T-helper 22 cell (primary cell): Measurements from ENCODE around the gene NAP1L5.

Experiments
- DNase-seq: peaks from one replicate; pipeline ENCODE4 v3.0.0-alpha.2; 2020; ENCODE audit warnings: low read depth

NAP1L5 gene, protein sequence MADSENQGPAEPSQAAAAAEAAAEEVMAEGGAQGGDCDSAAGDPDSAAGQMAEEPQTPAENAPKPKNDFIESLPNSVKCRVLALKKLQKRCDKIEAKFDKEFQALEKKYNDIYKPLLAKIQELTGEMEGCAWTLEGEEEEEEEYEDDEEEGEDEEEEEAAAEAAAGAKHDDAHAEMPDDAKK

DNA sequence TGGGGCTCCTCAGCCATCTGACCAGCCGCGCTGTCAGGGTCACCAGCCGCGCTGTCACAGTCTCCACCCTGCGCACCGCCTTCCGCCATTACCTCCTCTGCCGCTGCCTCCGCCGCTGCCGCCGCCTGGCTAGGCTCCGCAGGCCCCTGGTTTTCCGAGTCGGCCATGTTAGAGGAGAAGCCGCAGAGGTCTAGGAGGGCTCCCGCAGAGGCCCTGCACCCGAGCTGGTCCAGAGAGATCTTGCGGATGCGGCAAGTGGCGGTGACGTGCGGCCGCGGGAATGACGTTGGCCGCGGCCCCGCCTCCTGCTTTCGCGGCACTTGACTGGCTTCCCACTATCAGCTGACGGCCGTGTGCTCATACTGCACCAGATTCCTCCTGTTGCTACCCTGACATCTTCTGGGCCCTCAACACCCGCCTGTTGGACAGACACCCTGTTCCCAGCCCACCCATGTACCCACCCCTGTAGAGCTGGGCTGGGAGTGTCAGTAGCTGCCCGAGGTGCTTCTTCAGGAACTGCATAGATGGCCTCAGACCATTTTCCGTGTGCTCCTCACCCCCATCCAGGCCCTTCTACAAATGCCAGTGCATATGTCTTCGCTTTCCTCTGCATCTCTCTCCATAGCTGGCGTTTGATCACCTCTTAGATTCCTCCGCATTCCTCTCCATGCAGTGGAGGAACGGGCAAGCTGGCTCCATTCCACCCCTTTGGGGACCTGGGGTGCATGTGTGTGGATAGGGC is at the start of gene NAP1L5:
Gene NAP1L5 (minus strand): TSS at position 242 of the 742 bp plus-strand sequence. CDS start 75 bp downstream, at position 167.
- peak; percentile 68 for DNase-seq

DNA sequence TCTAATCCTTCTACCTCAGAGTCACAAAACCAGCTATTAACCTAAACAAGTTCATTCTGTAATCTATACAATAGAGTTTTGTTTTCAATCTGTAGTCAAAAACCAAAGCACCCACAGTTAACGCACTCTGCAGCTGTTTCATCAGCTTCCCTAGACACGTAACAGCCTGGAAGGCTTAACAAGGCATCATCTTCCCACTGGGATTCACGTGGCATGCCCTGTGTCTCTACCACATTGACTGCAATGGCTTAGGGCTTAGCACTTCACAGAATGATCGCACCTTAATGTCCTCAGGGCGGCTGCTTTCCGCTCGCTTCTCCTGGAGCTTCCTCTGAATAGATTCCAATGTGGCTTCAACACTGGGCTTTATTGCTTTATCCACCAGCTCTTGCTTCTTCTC is 49.7 kb upstream of the NAP1L5 start:
- DNase-seq, result no peak

DNA sequence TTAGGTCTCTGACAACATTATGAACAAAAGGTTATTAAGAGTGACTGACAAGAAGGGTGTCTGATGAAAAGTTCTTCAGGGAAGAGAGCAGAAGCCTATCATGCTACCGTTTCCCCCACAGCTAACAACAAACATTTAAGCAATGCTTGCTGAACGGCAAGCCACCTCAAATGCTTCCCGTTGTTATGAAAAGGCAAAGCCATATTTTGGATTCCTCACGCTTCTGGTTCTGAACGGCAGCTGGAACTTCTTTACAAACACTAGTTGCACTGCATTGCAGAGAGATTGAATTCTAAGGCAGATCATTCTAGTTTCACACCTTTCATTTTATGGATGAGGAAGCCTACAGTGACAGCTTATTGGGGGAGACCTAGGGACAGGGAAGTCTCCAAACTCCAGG is 48.6 kb upstream of the NAP1L5 start:
- no peak for DNase-seq

DNA sequence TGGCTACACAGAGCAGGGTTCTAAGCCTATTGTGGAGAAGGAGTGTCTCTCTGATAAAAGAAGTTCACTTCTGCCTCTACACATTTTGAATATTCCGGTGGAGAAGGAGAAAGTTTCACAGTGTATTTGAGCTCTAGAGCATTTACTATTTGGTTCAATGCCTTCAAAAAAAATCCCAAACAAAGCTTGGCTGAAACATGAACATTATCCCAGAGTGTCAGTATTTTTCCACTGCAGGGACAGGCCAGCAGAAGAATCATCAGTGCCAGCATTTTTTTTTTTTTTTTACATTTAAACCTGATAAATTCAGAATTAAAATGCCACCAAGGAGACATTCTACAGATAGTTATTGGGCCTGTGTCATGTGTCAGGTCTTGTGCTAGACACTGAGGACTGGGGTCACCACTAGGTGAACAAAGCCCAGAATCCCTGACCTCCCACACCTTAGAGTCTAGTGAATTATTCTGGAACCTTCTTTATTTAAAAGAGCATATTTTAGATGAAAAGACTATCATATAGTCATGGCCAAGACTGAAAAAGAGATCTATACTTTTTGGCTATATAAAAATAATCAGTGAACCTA is 48.0 kb upstream of the NAP1L5 start:
- DNase-seq, result no peak

DNA sequence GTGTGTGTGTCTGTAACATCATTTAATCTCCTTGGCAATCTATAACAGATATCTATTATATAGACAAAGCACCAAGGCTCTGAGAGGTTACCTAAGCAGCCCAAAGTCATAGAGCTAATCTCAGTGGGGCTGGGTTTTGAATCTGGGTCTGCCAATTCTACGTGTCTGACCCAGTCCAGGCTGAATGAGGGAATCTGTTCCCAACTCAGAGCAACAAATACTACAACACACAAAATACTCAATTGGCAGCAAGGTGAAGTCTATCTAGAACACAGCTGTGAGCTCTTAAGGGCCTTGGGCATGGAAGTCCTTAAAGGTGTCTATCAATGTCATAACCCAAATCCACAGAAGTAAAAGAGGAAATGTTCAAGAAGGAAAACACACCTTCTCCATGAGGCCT is 47.5 kb upstream of the NAP1L5 start:
- DNase-seq, result no peak

DNA sequence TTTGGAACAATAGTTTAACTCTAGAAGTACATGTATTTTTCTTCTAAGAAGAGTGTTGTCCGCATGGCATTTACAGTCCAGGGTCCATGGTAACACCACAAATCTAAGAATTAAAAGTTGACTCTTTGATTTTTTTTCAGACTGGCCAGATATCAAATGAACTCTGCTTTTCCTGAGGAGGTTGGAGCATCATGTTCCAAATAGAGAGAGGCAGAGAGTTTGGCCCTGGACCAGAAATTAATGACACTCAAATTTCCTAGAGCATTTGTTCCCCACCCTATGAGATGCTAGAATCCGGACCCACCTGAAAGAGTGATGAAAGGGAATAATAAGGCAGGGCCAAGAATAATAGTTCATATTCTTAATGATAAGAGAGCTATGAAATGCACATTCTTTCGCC is 47.0 kb upstream of the NAP1L5 start:
- no peak for DNase-seq

DNA sequence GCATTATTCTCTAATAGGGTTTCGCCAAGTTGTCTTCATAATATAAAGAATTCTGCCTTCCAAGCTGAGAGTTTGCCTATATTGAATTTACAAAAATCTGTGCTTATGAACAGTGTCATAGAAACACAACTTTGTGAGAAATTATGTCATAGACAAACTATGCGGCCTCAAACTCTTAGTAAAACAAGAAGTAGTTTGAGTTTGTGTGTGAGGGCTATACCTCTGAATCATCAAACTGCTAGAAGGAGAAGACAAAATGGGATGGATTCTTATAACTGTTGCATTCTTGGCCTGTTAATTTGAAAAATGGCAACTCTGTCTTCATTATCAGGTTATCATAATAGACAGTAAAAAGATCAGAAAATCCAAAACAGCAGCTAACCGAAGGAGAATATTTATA is 46.1 kb upstream of the NAP1L5 start:
- DNase-seq, result no peak

DNA sequence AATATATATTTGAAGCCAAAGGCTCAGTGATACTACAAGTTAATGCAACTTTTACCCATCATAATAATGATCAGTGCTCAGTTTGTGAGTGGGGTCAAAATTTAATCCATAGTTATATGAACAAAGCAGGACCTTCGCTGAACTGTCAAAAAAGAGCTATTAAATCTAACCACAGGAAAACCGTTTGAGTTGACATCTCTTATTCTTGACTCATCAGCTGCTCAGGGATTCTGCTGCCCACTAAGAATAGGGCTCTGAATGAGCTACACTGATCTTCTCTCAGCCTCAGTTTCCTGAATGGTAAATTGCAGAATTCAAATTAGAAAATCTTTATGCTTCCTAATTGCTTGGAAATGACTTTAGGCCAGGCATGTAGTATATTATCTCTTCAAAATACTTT is 44.9 kb upstream of the NAP1L5 start:
- no peak for DNase-seq

DNA sequence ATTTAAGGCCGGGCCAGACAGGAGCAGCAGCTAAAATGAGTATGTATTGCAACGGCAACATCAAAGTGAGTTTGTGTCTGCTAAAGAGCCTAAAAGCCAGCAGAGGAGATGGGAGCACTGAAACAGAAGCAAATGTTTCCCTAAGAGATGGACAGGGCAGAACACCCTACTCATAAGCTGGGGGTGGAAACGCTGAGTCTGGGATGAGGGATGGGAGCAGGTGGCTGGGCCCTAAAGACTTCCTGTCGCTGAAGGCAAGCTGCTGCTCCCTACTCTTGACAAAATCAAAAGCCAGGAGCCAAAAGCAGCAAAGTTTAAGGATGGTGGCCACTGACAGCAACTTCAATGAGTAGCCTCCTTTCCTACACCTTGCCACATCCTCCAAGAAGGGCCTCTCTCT is 40.6 kb upstream of the NAP1L5 start:
- DNase-seq, result no peak

DNA sequence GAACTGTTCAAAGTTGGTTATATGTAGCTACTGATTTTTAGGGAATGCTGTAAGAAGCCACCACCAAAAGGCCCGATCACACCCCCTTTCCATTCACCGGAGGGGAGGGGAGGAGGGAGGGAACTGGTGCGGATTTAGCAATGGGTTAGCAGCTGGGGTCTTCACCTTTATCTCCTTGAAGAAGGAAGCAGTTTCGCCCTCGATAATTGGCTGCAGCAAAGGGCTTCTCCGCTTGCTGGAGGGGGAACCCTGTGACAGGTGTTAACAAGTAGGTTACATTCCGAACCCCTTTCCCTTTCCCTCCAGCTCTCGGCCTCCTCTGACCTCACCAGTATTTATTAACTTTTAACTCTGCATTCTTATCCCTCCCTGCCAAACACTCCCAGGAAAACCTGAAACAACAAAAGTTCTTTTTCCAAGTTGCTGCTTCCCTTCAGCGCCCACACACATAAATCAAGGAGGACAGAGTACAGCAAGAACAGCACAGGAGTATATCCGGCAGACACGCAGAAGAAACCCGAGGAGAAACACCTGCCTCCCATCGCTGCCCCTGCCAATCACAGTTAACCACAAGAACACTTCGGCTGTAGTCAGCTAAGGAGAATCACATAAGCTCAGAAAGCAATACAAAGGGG is 39.8 kb upstream of the NAP1L5 start:
- no peak for DNase-seq

DNA sequence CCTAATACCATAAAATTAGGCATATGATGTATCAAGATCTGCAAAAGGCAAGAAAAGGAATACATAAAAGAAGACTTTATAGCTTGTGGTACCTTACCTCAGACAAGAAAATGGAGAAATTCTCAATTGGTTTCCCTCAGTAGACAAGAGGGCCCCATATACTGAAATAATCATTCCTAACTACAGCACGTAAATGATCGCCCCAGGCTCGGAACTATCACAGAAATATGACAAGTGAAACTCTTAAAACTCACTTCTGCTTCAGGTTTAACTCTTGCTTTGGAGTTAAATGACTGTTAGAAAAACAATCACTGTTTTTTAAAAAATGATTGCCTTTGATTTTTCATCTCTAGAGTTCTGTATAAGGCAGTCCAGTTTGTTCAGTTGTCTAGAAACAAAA is 38.6 kb upstream of the NAP1L5 start:
- no peak for DNase-seq

DNA sequence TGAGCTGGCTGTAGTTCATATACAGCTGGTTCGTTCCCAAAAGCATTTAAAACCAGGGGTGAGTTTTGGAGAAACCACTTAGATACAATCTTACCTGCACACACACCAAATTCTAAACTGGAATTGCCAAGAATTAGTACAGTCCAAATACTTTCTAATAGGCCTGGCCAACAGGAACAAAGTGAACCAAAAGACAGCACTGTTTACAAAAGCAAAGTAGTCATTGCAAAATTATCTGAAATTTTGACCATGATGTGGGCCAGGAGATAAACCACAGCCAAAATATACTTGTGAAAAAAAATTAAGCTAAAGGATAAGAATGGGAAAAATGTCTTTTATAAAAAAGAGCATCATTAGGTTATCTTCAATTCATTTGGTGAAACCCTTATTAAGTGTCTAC is 37.9 kb upstream of the NAP1L5 start:
- DNase-seq, result no peak

DNA sequence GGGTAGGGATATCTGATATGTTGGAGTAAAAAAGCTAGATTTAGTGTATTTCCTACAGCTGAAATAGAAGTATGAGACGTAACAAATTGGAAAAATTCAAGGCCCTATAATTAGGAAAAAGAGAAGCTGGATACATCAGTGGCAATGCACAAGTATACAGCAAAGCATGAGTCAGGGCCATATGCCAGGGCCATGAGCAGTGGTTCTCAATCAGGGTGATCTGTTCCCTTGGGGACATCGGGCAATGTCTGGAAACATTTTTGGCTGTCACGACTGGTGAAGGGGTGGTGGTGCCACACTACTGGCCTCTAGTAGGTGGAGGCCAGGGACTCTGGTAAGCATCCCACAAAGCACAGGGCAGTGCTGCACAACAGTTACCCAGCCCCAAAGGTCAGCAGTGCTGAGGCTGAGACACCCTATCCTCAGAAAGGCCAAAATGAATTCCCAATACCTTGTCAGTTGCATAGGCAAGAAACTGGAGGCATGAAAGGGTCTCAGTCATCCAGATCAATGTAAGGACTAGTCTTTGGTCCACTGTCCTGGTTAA is 36.8 kb upstream of the NAP1L5 start:
- DNase-seq, result no peak

DNA sequence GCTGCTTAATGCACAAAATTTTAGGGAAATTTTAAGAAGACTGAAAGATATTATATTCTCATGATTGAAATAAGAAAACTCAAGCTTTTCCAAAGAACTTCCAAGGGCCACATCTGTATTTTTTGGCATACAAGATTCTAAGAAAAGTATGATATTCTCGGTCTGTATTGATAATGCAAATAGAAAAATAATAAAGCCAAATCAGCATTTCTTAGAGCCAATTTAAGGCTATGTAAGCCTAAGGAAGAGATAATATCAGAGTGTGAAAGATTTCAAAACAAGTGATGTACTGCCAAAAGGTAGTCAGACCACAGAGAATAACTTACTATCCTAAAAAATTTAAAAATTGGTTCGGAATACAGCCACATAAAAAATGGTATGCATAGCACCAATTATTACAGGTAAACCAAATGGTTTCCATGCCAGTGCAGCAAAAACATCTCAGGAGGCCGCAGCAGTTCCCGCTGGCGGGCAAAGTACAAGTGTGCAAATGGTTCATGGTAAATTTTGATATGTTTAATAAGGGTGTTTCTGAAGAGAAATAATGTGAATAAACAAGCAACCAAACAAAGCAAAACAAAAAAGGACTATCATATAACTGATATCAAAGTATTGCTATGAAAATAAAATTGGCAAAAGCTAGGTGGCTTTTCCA is 35.2 kb upstream of the NAP1L5 start:
- no peak for DNase-seq

DNA sequence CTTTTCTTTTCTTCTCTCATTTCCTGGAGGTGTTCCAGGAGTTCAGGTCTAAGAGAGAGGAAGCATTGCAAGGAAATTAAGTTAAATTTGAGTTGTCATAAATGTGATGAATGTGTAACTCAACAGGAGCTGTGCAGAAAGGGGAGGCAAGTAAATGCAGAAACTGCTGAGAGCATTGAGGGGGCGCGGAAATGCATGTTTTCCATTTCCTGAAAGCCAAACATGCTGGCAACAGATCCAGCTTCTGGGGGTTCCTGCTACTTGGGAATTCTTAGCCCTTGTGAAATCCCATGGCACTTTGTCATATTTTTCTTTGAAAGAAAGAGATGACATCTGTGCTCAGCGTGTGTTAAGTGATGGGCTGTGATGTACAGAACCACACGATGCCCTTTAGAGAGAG is 33.8 kb upstream of the NAP1L5 start:
- DNase-seq, result no peak

DNA sequence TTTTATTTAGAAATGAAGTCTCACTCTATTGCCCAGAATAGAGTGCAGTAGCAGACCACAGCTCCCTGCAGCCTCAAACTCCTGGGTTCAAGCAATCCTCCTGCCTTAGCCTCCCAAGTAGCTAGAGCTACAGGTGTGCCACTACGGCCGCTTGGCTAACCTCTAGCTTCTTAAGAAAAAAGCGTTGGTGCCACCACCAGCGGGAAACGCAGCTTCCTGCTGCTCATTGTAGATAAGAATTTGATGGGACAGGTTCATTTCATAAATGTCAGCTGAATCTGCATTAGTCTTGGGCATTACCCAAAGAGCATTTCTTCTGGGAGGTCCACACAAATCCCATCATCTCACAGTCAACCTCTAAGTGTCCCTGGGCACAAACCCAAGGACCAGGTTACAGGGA is 33.2 kb upstream of the NAP1L5 start:
- no peak for DNase-seq

DNA sequence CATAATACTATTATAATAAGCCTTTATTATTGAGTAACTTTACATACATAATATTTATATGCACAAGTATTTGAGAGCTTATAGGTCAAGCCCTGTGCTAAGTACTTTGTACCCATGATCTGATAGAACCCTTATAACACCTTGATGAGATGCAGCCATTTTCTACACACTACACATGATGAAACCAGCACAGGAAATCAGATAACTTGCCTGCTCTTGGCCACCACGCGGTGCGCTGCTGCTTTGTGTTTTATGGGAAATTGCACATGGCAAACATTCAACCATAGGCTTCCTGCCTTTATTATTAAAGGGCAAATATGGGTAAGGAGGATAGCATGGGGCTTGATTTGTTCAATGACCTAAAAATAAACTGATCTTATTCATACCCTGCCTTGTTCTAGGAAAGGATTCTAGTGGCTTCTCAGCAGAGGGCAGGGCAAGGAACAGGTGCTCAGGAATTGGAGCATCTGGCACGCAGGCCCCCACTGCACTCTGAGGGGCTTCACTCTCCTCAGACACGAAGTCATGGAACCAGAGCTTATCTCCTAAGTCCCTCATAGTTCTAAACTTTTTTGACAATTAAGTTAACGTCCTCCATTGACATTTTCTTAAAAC is 31.6 kb upstream of the NAP1L5 start:
- no peak for DNase-seq

DNA sequence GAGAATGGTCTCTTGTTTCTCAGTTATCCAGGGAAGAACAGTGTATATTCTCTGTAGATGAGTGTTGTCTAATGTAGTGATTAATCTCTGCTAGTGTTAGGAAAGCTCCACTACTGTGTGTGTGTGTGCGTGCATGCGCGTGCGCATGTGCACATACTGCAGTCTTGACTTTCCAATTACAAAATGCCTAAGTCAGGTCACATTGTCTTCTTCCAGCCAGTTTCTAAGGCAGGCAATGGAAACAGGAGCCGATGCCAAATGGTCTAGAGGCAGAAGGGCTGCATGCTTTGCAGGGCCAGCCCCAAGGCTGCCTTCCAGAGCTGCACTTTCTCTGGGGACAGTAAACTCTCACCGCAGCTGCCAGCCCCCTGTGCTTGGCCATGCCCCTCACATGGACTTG is 30.5 kb upstream of the NAP1L5 start:
- DNase-seq, result no peak

DNA sequence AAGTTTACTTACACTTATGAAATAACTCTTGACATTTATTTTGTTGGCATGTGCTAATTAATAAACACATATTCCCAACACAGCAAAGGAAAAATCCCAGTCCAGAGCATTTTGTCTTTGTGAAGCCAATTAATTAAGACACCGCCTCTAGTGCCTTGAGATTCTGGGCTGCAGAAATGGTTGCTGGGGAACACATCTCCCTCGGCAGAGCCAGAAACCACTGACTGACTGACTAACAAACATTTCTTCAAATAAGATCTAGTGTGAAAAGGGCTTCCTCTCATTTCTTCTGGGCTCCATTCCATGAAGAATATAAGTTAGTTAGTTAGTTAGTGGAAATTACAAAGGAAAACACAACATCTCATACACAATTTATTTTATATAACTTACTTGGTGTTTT is 28.4 kb upstream of the NAP1L5 start:
- DNase-seq, result no peak

DNA sequence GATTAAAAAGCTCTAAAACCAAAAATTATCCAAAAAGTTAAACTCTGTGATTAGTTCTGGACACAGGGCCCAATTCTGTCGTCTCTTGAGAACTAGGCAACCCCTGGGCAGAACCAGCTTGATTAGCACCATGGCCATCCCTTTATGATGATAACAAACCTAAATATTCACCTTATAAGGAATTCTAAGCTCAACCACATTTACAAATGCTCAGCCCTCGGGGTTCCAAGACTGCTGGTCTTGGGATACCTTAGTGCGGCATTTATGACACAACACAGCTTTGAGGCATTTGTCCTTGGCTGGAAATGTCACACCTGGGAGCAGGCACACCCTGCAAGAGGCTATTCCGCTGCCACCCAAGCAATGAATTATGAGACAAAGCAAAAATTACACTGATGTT is 27.5 kb upstream of the NAP1L5 start:
- no peak for DNase-seq

DNA sequence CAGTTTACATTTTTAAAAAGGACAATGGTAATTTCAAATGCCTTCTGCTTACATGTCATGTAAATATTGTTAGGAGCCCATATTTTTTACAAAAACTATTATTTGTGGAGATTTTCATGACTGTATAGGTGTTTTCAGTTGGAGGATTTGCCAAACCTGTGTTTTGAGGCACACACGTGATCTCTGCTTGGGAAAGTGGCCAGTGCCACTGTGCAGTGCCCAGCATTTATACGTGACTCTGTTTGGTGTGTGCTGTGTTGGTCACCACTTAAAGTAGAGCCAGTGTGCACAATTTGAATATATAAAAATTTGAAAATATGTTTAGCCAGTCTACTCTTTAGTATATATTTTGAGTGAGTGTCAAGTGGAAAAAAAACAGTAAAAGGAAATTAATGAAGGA is 26.8 kb upstream of the NAP1L5 start:
- DNase-seq, result no peak

DNA sequence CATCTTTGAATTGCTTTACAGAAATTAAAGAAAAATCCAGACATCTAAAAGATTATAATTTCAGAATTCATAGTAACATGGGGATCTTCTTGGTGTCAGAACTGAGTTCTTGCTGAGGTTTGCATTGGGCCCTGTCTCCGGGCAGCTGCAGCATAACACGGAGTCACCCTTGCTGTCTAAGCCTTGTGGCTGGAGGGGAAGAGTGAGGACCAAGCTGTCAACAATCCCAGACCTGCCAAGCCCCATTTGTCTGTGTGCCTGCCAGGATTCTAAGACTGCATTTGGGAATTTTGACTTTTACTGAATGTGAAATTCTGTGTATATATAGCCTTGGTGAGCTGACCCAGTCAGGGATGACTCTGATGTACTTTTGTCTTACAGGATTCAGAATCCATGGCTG is 25.2 kb upstream of the NAP1L5 start:
- no peak for DNase-seq
